Measurements from ENCODE around the gene TIMMDC1. TPM values are rescaled to one million over a fixed set of nuclear protein-coding genes. Genes with fewer than 3 reads are reported as not detected.
"Not testable (repeated sequence)": the region's sequence is repeated elsewhere in the genome, so short reads cannot be mapped to it uniquely, and the experiment has no call there.

TIMMDC1 gene
- total RNA-seq, 1 donor from 2014 or later = 68.1 TPM

- intact Hi-C loops (cut with micrococcal nuclease) = loop anchor here (1.0 to 2.0 kb wide), 4 partner anchors 10 to 215 kb away; partner anchors contain the start of genes CD80, TIMMDC1 and TMEM39A
These were observed 10.0 kb downstream of the TIMMDC1 start for GRCh38 chr3:119508172-119508845.

- intact Hi-C loops (cut with micrococcal nuclease) = no loop called here
These were observed 12.3 kb downstream of the TIMMDC1 start for GRCh38 chr3:119510690-119511089.

GRCh38 chr3:119514637-119515036 lies 16.3 kb downstream of the TIMMDC1 start:
- intact Hi-C loops (cut with micrococcal nuclease) = no loop called here

- intact Hi-C loops (cut with micrococcal nuclease) = no loop called here
These were observed 18.8 kb downstream of the TIMMDC1 start for GRCh38 chr3:119517112-119517511.

GRCh38 chr3:119518026-119518425 lies 19.7 kb downstream of the TIMMDC1 start:
- intact Hi-C loops (cut with micrococcal nuclease) = no loop called here

GRCh38 chr3:119524931-119525662 lies 26.8 kb downstream of the TIMMDC1 start:
- intact Hi-C loops (cut with micrococcal nuclease) = no loop called here

GRCh38 chr3:119527714-119528113 lies 29.4 kb downstream of the TIMMDC1 start:
- intact Hi-C loops (cut with micrococcal nuclease) = no loop called here

GRCh38 chr3:119529883-119530282 lies 31.5 kb downstream of the TIMMDC1 start:
- intact Hi-C loops (cut with micrococcal nuclease) = no loop called here

- intact Hi-C loops (cut with micrococcal nuclease) = no loop called here
These were observed 32.1 kb downstream of the TIMMDC1 start for GRCh38 chr3:119530456-119530855.

GRCh38 chr3:119531151-119531550 lies 32.8 kb downstream of the TIMMDC1 start:
- intact Hi-C loops (cut with micrococcal nuclease) = no loop called here

- intact Hi-C loops (cut with micrococcal nuclease) = no loop called here
These were observed 35.9 kb downstream of the TIMMDC1 start for GRCh38 chr3:119534296-119534695.

GRCh38 chr3:119536757-119537156 lies 38.4 kb downstream of the TIMMDC1 start:
- intact Hi-C loops (cut with micrococcal nuclease) = no loop called here

GRCh38 chr3:119538772-119539171 lies 40.4 kb downstream of the TIMMDC1 start:
- intact Hi-C loops (cut with micrococcal nuclease) = no loop called here

- intact Hi-C loops (cut with micrococcal nuclease) = no loop called here
These were observed 43.2 kb downstream of the TIMMDC1 start for GRCh38 chr3:119541547-119541946.

- intact Hi-C loops (cut with micrococcal nuclease) = no loop called here
These were observed 43.9 kb downstream of the TIMMDC1 start for GRCh38 chr3:119542168-119542767.

GRCh38 chr3:119543147-119543546 lies 44.8 kb downstream of the TIMMDC1 start:
- intact Hi-C loops (cut with micrococcal nuclease) = no loop called here

GRCh38 chr3:119547227-119547626 lies 48.9 kb downstream of the TIMMDC1 start:
- intact Hi-C loops (cut with micrococcal nuclease) = no loop called here

- intact Hi-C loops (cut with micrococcal nuclease) = no loop called here
These were observed 50.0 kb downstream of the TIMMDC1 start for GRCh38 chr3:119548341-119548740.

- intact Hi-C loops (cut with micrococcal nuclease) = no loop called here
These were observed 52.0 kb downstream of the TIMMDC1 start for GRCh38 chr3:119550192-119550910.

GRCh38 chr3:119551598-119551997 lies 53.3 kb downstream of the TIMMDC1 start:
- intact Hi-C loops (cut with micrococcal nuclease) = no loop called here

GRCh38 chr3:119552928-119553327 lies 54.6 kb downstream of the TIMMDC1 start:
- intact Hi-C loops (cut with micrococcal nuclease) = not testable (repeated sequence)
